GM19035 (cell line): ENCODE results near the gene YAP1.

Source experiments
- ATAC-seq: cut with Tn5 transposase; IDR thresholded peaks from one replicate; pipeline ENCODE4 v1.9.1; 2021; ENCODE audit not compliant: unreplicated experiment

Gene YAP1

GRCh38 chr11:102109896-102110760 is at the start of gene YAP1:
YAP1 (plus strand) TSS chr11:102110447; CDS start chr11:102110849, 402 bp downstream.
- peak; percentile 81 for ATAC-seq

GRCh38 chr11:102061276-102061675 is 49.0 kb upstream of the YAP1 start:
- ATAC-seq: no peak

DNA sequence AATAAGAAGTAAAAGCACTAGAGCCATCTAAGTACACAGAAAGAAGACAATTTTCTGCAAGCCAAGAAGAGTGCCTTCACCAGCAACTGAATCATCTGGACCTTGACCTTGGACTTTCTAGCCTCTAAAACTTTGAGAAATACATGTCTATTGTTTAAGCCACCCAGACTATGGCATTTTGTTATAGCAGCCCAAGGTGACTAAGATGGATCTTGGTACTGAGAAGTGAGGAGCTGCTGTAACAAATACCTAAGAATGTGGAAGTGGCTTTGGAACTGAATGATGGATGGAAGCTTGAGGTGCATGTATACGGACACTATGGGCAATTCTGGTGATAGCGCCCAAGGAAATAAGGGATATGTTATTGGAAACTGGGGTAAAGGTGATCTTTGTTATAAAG is 48.1 kb upstream of the YAP1 start:
- no peak for ATAC-seq

GRCh38 chr11:102064316-102064715 is 45.9 kb upstream of the YAP1 start:
- no peak for ATAC-seq

DNA sequence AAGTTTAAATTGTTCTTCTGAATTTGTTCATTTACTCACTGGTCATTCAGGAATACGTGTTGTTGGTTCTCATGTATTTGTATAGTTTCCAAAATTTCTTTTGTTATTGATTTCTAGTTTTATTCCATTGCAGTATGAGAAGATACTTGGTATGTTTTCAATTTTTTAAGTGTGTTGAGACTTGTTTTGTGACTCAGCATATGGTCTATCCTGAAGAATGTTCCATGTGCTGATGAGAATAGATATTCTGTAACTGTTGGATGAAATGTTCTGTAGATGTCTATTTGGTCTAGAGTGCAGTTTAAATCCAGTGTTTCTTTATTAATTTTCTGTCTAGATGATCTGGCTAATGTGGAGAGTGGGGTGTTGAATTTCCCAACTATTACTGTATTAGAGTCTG is 39.5 kb upstream of the YAP1 start:
- ATAC-seq: no peak

GRCh38 chr11:102071497-102072472 is 38.5 kb upstream of the YAP1 start:
- no peak for ATAC-seq

GRCh38 chr11:102073253-102073652 is 37.0 kb upstream of the YAP1 start:
- ATAC-seq: no peak

- no peak for ATAC-seq
These were observed 30.6 kb upstream of the YAP1 start for GRCh38 chr11:102079625-102080024.

- no peak for ATAC-seq
These were observed 28.9 kb upstream of the YAP1 start for GRCh38 chr11:102081313-102081712.

DNA sequence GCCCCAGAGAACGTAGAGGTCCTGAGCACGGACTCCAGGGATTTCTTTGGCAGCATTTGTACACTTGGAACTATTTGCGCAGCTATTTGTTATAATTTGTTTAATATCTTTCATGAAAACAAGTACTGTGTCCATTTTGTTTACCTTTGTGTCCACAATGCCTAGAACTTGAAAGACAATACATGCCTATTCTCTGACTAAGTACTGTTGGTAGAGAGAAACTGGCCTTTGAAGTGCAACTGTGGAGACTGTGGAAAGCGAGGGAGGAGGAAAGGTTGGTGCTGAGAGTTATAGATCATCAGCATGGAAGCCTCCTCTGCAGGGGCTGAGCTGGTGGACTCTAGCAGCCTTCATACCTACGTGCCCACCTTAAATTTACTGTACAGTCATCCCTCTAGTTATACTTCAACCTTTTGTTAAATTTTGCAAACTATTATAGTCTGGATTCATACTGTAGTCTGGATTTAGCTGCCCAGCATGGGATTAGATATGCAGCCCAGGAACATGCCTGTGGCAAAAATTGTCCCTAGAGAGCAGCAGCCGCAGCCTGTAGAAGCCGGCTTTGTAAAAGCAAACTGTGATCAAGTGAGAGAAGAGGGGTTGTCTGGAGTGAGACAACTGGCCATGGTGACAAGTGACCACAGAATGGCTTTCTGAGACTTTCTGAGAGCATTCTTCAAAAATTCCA is 24.2 kb upstream of the YAP1 start:
- ATAC-seq: no peak

DNA sequence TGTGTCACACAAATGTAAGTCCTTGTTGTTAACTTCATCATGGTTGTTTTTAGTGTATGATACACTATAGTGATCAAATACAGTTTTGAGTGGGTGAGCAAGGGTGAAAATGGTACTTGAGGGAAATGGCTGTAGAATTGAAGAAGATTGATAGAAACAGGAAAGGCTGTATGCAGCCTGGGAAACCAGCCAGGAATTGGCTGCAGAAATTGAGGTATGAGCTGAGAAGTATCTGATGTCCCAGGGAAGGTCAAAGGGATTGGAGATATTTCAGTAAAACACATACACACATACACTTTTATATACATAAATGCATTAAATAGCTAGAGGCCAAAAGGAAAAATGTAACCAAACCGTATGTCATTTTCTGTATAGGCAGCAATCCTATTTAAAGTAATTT is 13.1 kb upstream of the YAP1 start:
- ATAC-seq: no peak

GRCh38 chr11:102099755-102100154 is 10.5 kb upstream of the YAP1 start:
- ATAC-seq: no peak

- ATAC-seq: no peak
These were observed 1.4 kb upstream of the YAP1 start for GRCh38 chr11:102108734-102109440.

GRCh38 chr11:102110761-102111010 is 439 bp downstream of the YAP1 start:
- peak; percentile 33 for ATAC-seq

GRCh38 chr11:102111011-102111786 is 952 bp downstream of the YAP1 start:
- ATAC-seq: no peak

DNA sequence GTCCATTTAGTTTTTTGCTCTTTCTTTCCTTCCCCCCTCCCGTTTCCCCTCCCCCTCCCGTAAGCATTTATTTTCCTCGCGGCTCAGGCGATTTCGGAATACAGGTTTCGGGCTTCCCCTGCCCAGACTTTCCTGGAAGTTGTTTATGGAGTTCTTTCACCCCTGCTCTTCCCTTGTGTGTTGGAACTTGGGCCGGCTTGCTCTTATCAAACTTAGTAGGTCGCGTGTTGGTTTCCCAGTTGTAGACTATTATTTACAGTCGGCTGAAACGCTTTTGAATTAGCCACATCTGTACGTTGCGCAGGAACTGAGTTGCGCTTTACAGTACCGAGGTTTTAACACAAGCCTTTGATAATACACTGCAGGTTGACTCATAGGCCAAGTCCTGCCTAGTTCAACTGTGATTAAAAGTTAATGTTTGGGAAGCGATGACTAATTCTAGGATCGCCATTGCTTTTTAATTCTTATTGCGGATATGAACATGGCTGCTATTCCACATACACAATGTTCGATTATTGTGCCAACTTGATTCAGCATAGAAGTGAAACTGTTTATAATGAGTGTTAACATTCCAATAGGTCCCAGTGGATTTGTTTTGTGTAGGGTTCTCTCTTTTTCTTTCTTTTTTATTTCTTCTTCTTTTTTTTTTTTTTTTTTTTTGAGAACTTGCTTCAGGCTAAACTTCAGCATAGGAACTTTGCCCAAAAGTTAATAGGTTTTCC is 1.7 kb downstream of the YAP1 start:
- no peak for ATAC-seq

GRCh38 chr11:102112509-102112821 is 2.2 kb downstream of the YAP1 start:
- ATAC-seq: no peak

GRCh38 chr11:102114032-102114431 is 3.8 kb downstream of the YAP1 start:
- no peak for ATAC-seq

DNA sequence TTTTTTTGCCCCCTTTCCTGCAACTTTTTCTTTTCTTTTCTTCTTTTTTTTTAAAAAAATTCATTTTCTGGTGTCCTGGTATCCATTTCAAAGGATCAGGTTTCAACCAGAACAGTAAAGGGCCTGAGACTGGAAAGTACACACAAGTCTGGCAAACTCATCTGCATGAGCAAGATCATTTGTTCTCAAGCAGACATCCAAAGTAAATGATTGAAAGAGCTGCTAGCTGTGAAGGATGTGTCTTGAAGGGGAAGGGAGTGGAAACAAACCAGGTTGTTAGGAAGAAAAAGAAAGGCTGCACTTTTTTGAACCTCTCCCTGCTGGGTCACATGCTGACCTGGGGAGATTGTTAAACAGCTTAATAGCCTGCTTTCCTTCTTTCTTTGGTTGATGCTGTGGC is 5.3 kb downstream of the YAP1 start:
- ATAC-seq: no peak
